Mucosa of descending colon (tissue), 3 donors: Measurements from ENCODE around the gene RASSF7. TPM values are rescaled to one million over a fixed set of nuclear protein-coding genes. Genes with fewer than 3 reads are reported as not detected.
A peak's percentile ranks its signal among the peaks of the same experiment; 100 is the strongest.

Experiments
- ATAC-seq: fragments of 200-7000 bp; cut with Tn5 transposase; one replicate; pipeline ENCODE4 v1.9.1; 2020; ENCODE audit warnings: mild to moderate bottlenecking, moderate library complexity
- DNase-seq, 3 donors: peaks; one replicate each; pipeline ENCODE4 v3.0.0-alpha.2; 2020
- H3K36me3 ChIP-seq: fragments of 200-600 bp; one replicate; pipeline ENCODE4 v1.8.0; 2021; ENCODE audit warnings: low read depth, mild to moderate bottlenecking
- H3K4me1 ChIP-seq: fragments of 200-600 bp; one replicate; pipeline ENCODE4 v1.8.0; 2021; ENCODE audit warnings: low read depth, mild to moderate bottlenecking
- H3K4me3 ChIP-seq: fragments of 200-600 bp; one replicate; pipeline ENCODE4 v1.8.0; 2021; ENCODE audit warnings: mild to moderate bottlenecking
- H3K9me3 ChIP-seq: fragments of 200-600 bp; one replicate; pipeline ENCODE4 v1.8.0; 2021; ENCODE audit warnings: mild to moderate bottlenecking
- intact Hi-C, 2 donors: fragments of 100-400 bp; cut with DNase I in 1 of 2; cut with micrococcal nuclease in 1 of 2; formaldehyde crosslinking; loops; one replicate each; pipeline versions ENCODE4 v1.11.0 to v1.11.1; 2022; cut with DNase I, micrococcal nuclease
- total RNA-seq, 3 donors: library from RNA; stranded (reverse); fragmentation: NEBNext Ultra II Directional in 2 of 3; extraction: Animal tissue kit (Norgen Biotek cat#: 25700) in 2 of 3; gene quantifications; one replicate each; pipeline versions ENCODE4 v1.2.1 to v1.2.4, GENCODE V29; 2021 to 2023
- TF ChIP-seq, protein P1 (sequence below): fragments of 200-600 bp; IDR thresholded peaks from one replicate; pipeline ENCODE4 v1.8.0; 2022; ENCODE audit warnings: antibody characterized with exemption, mild to moderate bottlenecking
- donor health status: DM: no; HTN: no; CAD: no; lungs with moderate emphysema.
- donor health status: DM: no; HTN: no; CAD: no.
- donor health status: DM: no; HTN: yes; CAD: no.

RASSF7 gene
- total RNA-seq, 3 donors from 2014 or later = 45.7 to 108 (median 83.7) TPM

DNA sequence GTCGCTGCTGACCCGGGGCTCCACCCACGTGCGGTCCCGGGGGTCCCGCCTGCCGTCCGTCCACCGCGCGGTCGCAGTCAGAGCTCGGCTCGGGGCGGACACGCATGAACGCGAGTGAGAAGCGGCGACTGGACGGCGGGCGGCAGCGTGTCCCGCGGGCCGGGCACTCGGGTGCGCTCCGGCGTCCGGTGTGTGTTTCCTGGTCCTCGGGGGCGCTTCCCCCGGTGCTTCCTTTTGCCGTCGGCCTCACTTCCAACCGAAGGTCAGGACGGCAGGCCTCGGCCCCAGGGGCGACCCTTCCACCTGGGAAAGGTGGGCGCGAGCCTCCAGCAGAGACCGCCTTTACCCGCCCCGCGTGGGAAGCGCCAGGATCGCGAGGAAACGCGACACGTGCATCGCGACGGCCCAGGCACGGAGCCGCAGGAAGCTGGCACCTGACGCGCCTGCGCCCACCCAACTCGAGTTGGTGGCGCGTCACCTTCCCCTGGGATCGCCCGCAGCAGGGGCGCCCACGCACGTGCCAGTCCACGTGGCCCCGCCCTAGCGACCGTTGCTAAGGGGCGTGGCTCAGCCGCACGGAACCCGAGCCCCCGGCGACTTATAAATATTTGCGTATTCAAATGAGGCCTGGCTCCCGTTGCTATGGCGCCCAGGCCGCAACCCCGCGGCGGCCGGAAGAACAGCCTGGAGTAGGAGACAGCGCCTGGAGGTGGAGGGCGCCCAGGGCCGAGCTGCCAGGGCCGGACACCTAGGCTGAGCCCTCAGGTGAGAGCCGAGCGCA lies 23.7 kb upstream of the RASSF7 start, which contains the start of gene LRRC56:
Gene LRRC56, plus strand, starts transcription at position 687 of the 781 bp plus-strand sequence. CDS start 3,158 bp downstream, outside the sequence.
- DNase-seq (peak; percentile 94 to 96 (median 95)), ATAC-seq (peak; percentile 73)
- H3K4me1 ChIP-seq = peaks cover 21% of the 10 kb centered on the region
- no peaks in the 10 kb centered on the region for H3K9me3 ChIP-seq
- H3K36me3 ChIP-seq = no peaks in the 10 kb centered on the region
- TF ChIP-seq, protein P1, sequence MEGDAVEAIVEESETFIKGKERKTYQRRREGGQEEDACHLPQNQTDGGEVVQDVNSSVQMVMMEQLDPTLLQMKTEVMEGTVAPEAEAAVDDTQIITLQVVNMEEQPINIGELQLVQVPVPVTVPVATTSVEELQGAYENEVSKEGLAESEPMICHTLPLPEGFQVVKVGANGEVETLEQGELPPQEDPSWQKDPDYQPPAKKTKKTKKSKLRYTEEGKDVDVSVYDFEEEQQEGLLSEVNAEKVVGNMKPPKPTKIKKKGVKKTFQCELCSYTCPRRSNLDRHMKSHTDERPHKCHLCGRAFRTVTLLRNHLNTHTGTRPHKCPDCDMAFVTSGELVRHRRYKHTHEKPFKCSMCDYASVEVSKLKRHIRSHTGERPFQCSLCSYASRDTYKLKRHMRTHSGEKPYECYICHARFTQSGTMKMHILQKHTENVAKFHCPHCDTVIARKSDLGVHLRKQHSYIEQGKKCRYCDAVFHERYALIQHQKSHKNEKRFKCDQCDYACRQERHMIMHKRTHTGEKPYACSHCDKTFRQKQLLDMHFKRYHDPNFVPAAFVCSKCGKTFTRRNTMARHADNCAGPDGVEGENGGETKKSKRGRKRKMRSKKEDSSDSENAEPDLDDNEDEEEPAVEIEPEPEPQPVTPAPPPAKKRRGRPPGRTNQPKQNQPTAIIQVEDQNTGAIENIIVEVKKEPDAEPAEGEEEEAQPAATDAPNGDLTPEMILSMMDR = no peak
- intact Hi-C loops = no loop called here
- peak within 1 kb of the TSS; percentile 9 for H3K4me3 ChIP-seq

DNA sequence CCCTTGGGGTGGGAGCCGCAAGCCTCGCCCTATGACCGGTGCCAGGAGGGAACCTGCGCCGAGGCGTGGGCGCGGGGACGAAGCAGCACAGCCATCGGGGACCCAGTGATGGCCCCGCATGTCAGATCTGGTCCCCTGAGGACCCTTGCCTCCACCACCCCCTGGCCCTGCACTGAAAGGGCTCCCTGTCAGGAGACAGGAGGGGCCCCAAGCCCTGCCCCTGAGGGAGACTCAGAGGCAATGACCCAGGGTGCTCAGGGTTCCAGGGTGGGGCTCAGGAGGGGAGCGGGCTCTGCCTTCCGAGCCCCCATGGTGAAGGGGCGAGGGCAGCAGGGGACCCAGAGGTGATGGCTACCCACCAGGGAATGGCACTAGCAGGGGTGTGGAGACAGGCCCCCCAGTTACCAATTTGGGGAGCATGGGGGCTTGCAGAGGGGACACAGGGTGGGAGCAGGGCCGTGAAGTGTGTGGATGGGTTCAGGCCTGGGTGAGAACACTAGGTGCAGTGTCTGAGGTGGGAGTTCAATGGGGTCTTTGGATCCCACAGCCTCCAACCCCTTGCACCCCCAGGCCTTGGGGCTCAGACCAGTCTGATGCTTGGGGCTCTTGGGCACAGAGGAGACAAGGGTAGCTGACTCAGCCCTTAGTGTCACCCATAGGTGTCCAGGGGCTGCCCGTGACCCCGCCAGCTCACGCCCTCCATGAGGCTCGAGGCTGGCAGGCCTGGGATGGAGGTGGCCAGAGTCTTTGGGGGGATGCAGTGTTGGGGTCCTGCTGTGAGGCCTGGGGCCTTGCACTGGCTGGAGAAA lies 22.9 kb upstream of the RASSF7 start:
- TF ChIP-seq, protein P1 = no peak
- intact Hi-C loops = no loop called here
- H3K4me3 ChIP-seq = no peak overlapping the region
- no peaks in the 10 kb centered on the region for H3K9me3 ChIP-seq
- no peak for ATAC-seq
- no peaks in the 10 kb centered on the region for H3K36me3 ChIP-seq
- peak in 2 of 3 donors; percentile 50 to 55 for DNase-seq
- peaks cover 21% of the 10 kb centered on the region for H3K4me1 ChIP-seq

- Histone ChIP-seq H3K9me3 (no peaks in the 10 kb centered on the region), H3K4me3 (no peak overlapping the region), H3K4me1 (peaks cover 20% of the 10 kb centered on the region), H3K36me3 (no peaks in the 10 kb centered on the region)
- ATAC-seq (no peak), DNase-seq (peak in 1 of 3 donors; percentile 46)
- TF ChIP-seq, protein P1 = no peak
- intact Hi-C loops = no loop called here
Measured at GRCh38 chr11:538431-539051, 22.2 kb upstream of the RASSF7 start.

- TF ChIP-seq, protein P1 = no peak
- Histone ChIP-seq H3K9me3 (no peaks in the 10 kb centered on the region), H3K36me3 (no peaks in the 10 kb centered on the region), H3K4me3 (no peak overlapping the region), H3K4me1 (peaks cover 14% of the 10 kb centered on the region)
- peak in 1 of 3 donors; percentile 48 for DNase-seq
- no peak for ATAC-seq
- intact Hi-C loops = no loop called here
Measured at GRCh38 chr11:539971-540481, 20.7 kb upstream of the RASSF7 start.

GRCh38 chr11:540583-541432 lies 20.0 kb upstream of the RASSF7 start:
- ATAC-seq (no peak), DNase-seq (peak; percentile 3 to 54 (median 30))
- TF ChIP-seq, protein P1 = no peak
- no peak overlapping the region for H3K4me3 ChIP-seq
- H3K9me3 ChIP-seq = no peaks in the 10 kb centered on the region
- H3K4me1 ChIP-seq = peaks cover 14% of the 10 kb centered on the region
- H3K36me3 ChIP-seq = no peaks in the 10 kb centered on the region
- intact Hi-C loops = no loop called here
